ENCODE data around the gene ZBTB7A.

DNA sequence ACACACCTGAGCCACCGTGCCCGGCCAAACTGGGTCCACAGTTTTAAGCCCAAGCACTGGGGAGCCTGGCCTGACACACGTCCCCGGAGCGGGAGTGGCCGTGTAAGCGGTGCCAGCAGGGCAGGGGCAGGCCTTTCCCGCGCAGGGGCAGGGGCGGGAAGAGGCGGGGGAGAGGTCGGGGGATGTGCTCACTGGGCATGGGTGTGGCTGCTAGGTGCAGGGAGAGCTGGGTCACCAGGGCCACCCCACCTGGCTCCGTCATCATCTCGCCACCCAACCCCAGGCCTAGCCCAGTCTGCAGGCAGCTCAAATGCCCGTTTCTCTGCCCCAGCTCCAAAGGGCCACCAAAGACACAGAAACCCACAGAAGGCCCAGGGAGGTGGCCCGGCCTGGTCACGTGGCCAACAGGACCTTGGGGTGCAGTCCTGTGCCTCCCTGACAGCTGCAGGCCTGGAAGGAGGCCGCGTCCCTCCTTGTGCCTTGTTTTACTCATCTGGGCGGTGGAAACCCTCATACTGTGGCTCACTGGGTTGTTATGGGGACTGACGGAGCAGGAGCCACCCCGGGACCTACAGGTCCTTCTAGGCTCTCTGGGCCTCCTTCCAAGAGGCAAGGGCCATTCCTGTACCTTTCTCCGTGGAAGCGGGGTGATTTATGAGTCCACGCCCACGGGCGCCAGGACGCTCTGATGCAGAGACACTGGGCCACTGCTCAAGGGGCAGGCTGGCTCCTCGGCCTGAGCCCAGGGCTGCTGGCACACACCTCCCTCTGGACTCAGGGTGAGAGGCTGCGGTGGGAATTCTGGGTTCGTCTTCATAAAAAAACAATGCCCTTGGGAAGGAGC is 29.6 kb upstream of the ZBTB7A start:
- TF ChIP-seq, protein P1, sequence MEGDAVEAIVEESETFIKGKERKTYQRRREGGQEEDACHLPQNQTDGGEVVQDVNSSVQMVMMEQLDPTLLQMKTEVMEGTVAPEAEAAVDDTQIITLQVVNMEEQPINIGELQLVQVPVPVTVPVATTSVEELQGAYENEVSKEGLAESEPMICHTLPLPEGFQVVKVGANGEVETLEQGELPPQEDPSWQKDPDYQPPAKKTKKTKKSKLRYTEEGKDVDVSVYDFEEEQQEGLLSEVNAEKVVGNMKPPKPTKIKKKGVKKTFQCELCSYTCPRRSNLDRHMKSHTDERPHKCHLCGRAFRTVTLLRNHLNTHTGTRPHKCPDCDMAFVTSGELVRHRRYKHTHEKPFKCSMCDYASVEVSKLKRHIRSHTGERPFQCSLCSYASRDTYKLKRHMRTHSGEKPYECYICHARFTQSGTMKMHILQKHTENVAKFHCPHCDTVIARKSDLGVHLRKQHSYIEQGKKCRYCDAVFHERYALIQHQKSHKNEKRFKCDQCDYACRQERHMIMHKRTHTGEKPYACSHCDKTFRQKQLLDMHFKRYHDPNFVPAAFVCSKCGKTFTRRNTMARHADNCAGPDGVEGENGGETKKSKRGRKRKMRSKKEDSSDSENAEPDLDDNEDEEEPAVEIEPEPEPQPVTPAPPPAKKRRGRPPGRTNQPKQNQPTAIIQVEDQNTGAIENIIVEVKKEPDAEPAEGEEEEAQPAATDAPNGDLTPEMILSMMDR (IDR thresholded peaks at IDR 0.05), result no peak
- no peak for TF ChIP-seq POLR2A (IDR thresholded peaks at IDR 0.05; ENCODE audit: low read depth)

Data from esophagus muscularis mucosa (tissue), 3 donors.